ELF-1 (cell line): ENCODE results near the gene PPP1R12C.
"Not testable (repeated sequence)": the region's sequence is repeated elsewhere in the genome, so short reads cannot be mapped to it uniquely, and the experiment has no call there.

Source experiments
- DNase-seq: peaks from one replicate; pipeline ENCODE4 v3.0.0-alpha.2; 2016; ENCODE audit warnings: low read depth, low spot score

The PPP1R12C gene

DNA sequence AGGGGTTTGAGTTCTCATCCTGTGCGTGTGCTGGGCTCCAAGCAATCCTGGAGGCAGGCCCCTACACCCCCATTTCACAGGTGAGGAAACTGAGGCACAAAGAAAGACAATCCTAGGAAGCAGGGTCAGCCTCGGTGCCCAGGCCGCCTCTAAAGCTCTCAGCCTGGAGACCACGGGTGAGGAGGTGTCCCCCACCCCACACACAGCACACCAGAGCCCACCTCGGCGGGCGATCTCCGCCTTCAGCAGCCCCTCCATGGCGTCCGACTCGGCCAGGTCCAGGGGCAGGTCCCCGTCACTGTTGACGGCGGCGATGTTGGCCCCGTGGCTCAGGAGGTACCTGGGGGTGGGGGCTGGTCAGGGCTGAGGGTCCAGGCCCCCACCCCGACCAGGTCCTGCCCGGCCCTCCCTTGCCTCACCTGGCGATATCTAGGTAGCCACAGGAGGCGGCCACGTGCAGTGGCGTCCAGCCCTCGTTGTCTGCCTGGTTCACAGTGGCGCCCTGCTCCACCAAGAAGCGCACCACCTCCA, 5.1 kb downstream of the PPP1R12C start:
- DNase-seq = no peak

DNA sequence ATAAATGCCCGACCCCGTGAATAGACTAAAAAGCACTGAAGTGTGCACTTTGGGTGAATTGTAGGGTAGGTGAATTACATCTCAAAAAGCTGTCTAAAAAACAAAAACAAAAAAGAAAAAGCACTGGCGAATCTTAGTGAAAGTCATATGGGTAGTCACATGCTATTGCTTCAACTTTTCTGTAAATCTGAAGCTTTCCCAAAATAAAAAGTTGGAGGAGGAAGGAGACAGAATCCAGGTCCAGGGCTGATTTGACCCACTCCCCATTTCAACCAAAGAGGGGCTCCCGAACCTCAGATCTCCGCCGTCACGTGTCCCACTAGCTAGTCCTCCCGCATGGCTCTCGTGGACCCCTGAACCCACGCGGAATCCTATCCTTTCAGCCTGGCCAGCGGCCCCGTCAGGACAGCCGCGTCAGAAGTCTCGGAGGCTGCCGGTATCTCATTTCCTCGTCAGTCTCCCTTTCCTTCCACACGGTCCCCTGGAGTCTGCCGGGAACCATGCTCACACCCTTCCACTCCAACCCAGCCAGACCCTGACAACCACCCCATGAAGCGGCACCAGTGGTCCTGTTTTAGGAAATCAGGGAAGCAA, 6.1 kb downstream of the PPP1R12C start:
- DNase-seq = no peak

DNA sequence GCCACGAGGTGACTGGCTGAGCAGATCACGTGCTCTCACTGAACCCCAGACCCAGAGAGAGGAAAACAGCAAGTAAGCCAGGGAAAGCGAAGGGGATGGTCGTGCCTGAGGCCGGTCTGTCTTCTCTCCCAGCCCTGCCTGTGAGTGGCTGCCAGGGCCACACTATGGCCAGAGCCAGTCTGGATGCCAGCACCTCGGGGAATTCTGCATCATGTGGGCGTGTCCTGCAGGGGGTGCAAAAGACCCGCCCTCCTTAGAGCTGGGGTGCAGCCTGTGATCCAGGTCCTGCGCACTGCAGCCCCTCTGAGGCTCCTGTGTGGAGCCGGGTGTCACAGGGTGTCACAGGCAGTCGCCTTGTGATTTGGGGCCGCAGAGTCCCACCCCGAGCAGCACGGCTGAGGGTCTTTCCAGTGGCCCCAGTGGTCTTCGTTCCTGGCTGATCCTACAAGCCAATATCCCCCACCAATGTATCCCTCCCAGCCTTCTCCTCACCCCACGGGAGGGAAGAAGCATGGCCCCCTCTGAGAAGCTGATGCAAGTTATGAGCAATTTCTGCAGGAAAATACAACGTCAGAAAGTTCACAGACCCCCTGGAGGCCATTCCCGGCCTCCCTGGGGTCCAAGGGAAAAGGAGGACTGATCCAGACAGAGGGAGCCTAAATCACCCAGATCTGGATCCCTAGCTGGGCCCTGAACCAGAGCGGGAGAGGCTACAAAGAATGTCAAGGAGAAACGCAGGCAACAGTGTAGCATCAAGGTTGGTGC, 7.7 kb downstream of the PPP1R12C start:
- DNase-seq = no peak

DNA sequence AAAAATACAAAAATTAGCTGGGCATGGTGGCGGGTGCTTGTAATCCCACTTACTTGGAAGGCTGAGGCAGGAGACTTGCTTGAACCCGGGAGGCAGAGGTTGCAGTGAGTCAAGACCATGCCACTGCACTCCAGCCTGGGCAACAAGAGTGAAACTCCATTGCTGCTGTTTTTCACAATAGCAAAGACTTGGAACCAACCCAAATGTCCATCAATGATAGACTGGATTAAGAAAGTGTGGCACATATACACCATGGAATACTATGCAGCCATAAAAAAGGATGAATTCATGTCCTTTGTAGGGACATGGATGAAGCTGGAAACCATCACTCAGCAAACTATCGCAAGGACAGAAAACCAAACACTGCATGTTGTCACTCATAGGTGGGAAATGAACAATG, 10.2 kb downstream of the PPP1R12C start:
- not testable (repeated sequence) for DNase-seq

DNA sequence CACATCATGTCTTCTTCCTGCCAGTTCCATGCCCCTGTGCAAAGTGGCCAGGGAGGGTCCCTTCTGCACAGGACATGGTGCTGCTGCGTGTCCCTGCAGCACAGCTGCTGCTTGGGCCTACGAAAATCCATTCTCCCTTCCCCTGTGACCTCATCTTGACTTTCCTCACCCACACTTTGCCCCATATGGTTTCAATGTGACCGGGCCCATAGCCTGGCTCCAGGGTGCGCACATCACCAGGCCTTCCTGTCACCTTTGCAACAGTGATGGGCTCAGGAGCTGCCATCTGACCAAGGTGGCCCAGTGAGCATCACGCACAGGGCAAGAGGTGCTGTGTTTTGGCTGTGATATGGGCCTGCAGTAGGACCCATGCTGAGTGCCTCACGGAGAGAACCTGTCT, 10.8 kb downstream of the PPP1R12C start:
- no peak for DNase-seq

GRCh38 chr19:55105237-55105636, 12.2 kb downstream of the PPP1R12C start:
- no peak for DNase-seq

DNA sequence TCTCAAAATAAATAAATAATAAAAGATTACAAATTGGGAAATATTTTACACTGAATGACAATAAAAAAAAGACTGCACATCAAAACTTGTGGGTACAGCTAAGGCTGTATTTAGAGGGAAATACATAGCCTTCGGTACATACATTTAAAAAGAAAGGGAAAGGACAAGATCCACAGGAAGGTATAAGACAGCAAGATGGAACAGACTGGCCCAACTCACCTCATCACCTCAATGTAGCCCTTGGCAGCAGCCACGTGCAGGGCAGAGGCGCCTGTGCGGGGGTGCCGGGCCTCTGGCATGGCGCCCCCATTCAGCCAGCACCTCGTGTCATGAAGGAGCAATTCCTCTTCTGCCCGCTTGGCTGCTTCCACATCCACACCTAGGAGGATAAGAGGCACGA, 14.2 kb downstream of the PPP1R12C start:
- no peak for DNase-seq

GRCh38 chr19:55101261-55101660, 16.2 kb downstream of the PPP1R12C start:
- no peak for DNase-seq

GRCh38 chr19:55099557-55100506, 17.6 kb downstream of the PPP1R12C start:
- DNase-seq = peak; percentile 47

DNA sequence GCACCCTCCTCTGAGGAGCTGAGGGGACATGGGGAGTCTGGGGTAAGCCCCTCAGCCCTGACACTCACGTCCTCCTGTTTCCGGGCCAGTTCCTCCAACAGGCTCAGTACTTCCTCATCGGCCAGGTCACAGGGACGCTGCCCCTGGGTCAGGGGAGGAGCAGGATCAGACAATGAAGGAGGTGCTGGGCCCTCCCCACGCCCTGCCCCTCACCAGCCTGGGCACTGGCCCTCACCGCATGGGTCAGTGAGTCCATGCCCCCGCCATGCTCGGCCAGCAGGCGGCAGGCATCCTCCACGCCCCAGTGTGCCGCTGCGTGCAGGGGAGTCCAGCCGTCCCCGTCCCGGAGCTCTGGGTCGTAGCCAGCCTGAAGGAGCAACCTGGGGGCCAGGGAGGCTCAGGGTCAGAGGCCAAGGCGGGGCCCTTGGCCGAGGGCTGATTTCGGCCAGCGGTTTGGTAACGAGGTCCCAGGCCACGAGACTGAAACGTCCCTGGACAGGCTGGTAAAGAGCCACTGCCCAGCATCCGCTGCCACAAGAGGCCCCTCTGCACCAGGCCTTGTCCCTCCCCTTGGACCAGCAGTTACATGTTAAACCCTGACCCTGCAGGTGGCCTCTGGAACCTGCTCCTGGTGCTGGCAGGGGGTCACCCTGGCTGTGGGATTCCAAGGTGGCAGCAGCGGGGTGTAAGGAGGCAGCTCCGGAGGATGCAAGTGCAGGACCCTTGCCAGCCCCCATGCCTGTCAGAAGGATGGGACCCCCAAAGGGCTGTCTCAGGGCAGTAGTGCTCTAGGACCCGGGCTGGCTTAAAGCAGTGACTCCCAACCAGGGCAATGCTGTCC, 18.5 kb downstream of the PPP1R12C start:
- no peak for DNase-seq

- DNase-seq = no peak
Observed at GRCh38 chr19:55097864-55098715, 19.3 kb downstream of the PPP1R12C start.

GRCh38 chr19:55096061-55096701, 21.3 kb downstream of the PPP1R12C start:
- peak; percentile 36 for DNase-seq

DNA sequence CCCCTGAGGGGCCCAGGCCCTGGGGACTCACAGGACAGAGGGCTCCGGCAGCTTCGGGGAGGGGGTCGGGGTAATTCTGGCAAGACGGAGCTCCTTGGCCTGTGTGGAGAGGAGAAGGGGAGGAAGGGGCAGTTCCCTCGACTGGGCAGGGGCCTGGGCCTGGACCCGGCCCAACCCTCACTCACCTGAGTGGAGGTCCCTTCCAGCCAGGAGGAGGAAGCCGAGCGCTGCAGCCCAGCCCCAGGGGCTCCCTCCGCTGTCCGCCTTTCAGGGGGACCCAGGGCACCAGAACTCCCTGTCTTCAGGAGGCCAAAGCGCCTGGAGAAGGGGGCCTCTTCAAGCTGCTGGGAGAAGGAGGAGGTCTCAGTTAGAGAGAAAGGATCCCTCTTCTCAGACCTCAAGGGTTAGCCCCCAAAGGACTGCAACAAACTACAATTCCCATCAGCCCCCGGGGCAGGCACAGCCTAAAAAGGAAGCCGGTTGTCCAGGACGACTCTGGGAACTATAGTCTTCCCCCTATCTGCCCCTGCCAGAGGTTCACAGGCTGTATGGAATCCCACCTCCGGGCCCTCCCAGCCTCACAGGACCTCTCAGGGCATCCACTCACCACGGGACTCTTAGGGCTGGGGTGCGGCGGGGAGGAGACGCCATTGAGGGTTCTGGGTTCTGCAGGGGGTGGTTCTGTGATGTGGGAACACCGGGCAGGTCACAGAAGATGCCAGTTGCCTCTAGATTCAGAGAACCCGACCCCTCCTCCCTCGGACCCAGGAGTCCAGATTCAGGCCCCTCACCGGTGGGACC, 22.0 kb downstream of the PPP1R12C start:
- DNase-seq = peak; percentile 72

DNA sequence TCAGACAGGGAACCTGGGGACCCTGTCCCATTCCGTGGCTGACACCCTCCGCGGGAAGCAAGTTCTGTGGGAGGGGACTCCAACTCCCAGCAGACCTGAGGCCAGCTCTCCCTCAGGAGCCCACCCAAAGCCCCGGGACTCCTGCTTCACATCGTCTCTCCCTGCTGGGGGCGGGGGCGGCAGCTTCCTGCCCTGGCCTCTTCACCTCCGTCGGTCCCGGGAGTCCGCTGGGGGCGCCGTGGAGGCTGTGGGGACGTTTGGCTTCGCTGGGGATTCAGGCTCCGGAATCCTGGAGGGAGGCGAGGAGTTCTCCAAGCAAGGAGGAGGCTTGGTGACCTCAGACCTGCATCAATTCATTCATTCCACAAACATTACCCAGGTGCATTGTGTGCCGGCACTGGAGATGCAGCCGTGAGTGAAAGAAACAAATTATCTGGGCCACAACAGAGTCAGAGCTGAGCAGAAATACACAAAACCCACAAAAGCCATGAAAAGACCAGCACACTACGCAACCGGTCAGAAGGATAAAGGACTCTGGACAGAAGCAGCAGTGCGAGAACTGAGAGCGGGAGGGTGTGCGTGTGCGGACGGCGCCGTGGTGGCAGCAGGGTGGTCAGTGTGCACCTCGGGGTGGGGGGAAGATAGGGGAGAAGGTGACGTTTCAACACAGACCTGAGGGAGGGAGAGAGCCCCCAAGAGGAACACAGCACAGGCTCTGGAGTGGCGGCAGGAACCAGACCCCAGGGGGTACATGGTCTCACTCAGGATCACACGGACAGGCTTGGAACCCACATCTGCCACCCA, 22.8 kb downstream of the PPP1R12C start:
- peak; percentile 81 for DNase-seq

DNA sequence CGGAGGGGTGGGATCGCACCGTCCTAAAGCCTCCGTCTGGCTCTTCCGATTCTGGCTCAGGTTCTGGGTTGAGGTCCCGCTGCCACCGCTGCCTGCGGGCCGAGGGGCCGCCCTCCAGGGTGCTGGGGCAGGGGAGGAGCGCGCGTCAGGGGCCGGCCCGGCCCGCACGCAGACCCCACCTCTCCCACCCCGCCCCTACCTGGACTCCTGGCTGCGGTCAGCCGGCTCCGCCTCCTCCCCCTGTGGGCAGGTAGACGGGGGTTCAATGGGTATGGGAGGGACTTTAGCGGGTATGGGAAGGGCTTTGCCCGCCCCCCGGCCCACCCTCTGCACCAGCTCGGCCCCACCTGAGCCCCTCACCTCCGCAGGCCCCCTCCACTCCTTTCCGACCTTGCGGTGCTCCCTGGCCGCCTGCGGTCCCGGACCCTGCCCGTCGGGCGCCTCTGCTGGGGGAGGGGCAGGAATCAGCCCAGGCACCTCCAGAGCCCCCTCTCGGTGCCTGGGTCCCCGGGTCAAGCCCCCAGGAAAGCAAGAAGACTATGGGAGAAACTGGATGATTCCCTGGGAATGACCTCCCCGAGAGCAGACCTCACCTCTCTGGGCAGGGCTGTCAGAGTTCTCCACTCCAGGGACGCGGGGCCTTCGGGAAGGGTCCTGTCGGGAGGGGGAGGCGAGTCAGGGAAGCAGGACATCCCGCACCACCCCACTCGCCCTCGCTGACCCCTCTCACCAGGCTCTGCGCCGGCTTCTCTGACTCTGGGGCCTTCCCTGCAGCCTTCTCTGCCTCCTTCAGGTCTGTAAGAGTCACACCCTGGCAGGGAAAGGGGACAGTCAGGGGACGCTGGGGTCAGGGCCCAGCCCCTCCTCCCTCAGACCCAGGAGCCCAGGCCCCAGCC, 24.8 kb downstream of the PPP1R12C start:
- DNase-seq = peak; percentile 55

GRCh38 chr19:55091955-55092354, 25.5 kb downstream of the PPP1R12C start:
- peak; percentile 73 for DNase-seq
